ENCODE measurements around the gene MSRB1. TPM values are rescaled to one million over a fixed set of nuclear protein-coding genes. Genes with fewer than 3 reads are reported as not detected.

MSRB1 gene
- polyA plus RNA-seq, 1 experiment: 23.1 TPM

- Histone ChIP-seq H3K27me3 (ENCODE audit: control insufficient read depth, insufficient read depth, low read length) (peaks cover 36% of the 10 kb centered on the region), H3K27ac (ENCODE audit: low read depth, low read length) (no peak overlapping the region), H3K9me3 (ENCODE audit: control insufficient read depth, insufficient read depth, low read length) (peaks cover 3% of the 10 kb centered on the region; the same call in 1 of the 2 replicates), H3K4me3 (ENCODE audit: low read depth, low read length) (no peak overlapping the region)
- no peak for DNase-seq (ENCODE audit: low read depth, low spot score)
- ChIA-PET POLR2A (interaction anchor here (0.6 to 3.6 kb wide), 3 partner anchors 13 to 174 kb away, joined by 3 to 14 read pairs (median 4); partner anchors contain the start of genes RPS2 and TRAF7), CTCF (no interaction called here)
- no peak for TF ChIP-seq CTCF (IDR thresholded peaks at IDR 0.05; ENCODE audit: low read depth, low read length)
Observed at GRCh38 chr16:1982013-1982433, 39.0 kb upstream of the MSRB1 start.

- no peak within 1 kb of the TSS for H3K27ac ChIP-seq (ENCODE audit: low read depth, low read length)
- peaks cover 3% of the 10 kb centered on the region; the same call in 1 of the 2 replicates for H3K9me3 ChIP-seq (ENCODE audit: control insufficient read depth, insufficient read depth, low read length)
- TF ChIP-seq CTCF (IDR thresholded peaks at IDR 0.05; ENCODE audit: low read depth, low read length): no peak
- no peak for DNase-seq (ENCODE audit: low read depth, low spot score)
- H3K27me3 ChIP-seq (ENCODE audit: control insufficient read depth, insufficient read depth, low read length): peaks cover 36% of the 10 kb centered on the region
- H3K4me3 ChIP-seq (ENCODE audit: low read depth, low read length): no peak within 1 kb of the TSS
- ChIA-PET CTCF (interaction anchor here (1.6 kb wide), 1 partner anchor 159 kb away, joined by 10 read pairs; no protein-coding TSS in a partner anchor), POLR2A (interaction anchor here (0.7 to 3.6 kb wide), 2 partner anchors 10 to 17 kb away, joined by 4 to 14 read pairs; partner anchors contain the start of gene RPS2)
Observed at GRCh38 chr16:1981398-1981836, 38.4 kb upstream of the MSRB1 start, which contains the start of gene NOXO1. NOXO1 (minus strand) TSS chr16:1981469; CDS start chr16:1981179, 290 bp downstream.

GRCh38 chr16:1980770-1981087 is 37.7 kb upstream of the MSRB1 start:
- POLR2A ChIA-PET: interaction anchor here (0.7 to 3.6 kb wide), 2 partner anchors 9 to 16 kb away, joined by 4 to 14 read pairs; partner anchors contain the start of gene RPS2
- Histone ChIP-seq H3K9me3 (ENCODE audit: control insufficient read depth, insufficient read depth, low read length) (peaks cover 3% of the 10 kb centered on the region; the same call in 1 of the 2 replicates), H3K27me3 (ENCODE audit: control insufficient read depth, insufficient read depth, low read length) (peaks cover 36% of the 10 kb centered on the region), H3K27ac (ENCODE audit: low read depth, low read length) (no peak overlapping the region), H3K4me3 (ENCODE audit: low read depth, low read length) (no peak overlapping the region)
- CTCF ChIA-PET: interaction anchor here (1.6 kb wide), 1 partner anchor 160 kb away, joined by 10 read pairs; no protein-coding TSS in a partner anchor
- TF ChIP-seq CTCF (IDR thresholded peaks at IDR 0.05; ENCODE audit: low read depth, low read length): no peak
- no peak for DNase-seq (ENCODE audit: low read depth, low spot score)

- no peak overlapping the region for H3K4me3 ChIP-seq (ENCODE audit: low read depth, low read length)
Observed at GRCh38 chr16:1980030-1980769, 37.2 kb upstream of the MSRB1 start.

More at GRCh38 chr16:1980030-1980769, 37.2 kb upstream of the MSRB1 start:
- peaks cover 3% of the 10 kb centered on the region; the same call in 1 of the 2 replicates for H3K9me3 ChIP-seq (ENCODE audit: control insufficient read depth, insufficient read depth, low read length)
- ChIA-PET CTCF (interaction anchor here (1.6 kb wide), 1 partner anchor 160 kb away, joined by 10 read pairs; no protein-coding TSS in a partner anchor), POLR2A (interaction anchor here (0.7 to 3.6 kb wide), 2 partner anchors 9 to 15 kb away, joined by 4 to 14 read pairs; partner anchors contain the start of gene RPS2)
- peaks cover 36% of the 10 kb centered on the region for H3K27me3 ChIP-seq (ENCODE audit: control insufficient read depth, insufficient read depth, low read length)
- TF ChIP-seq CTCF (IDR thresholded peaks at IDR 0.05; ENCODE audit: low read depth, low read length): no peak
- no peak for DNase-seq (ENCODE audit: low read depth, low spot score)
- H3K27ac ChIP-seq (ENCODE audit: low read depth, low read length): no peak overlapping the region
